ENCODE measurements around the gene GALK2.

- no peak for TF ChIP-seq POLR2A (IDR thresholded peaks at IDR 0.05; ENCODE audit: low read depth, low read length)
- no peak for TF ChIP-seq POLR2AphosphoS5 (IDR thresholded peaks at IDR 0.05; ENCODE audit: low read depth, low read length)
- no peak for TF ChIP-seq TAF1 (IDR thresholded peaks at IDR 0.05; ENCODE audit: borderline replicate concordance, low read depth, low read length)
These were observed 32.2 kb upstream of the GALK2 start for GRCh38 chr15:49137861-49138260.
